Motor neuron (in vitro differentiated cells): Measurements from ENCODE around the gene ANKRD40. TPM values are rescaled to one million over a fixed set of nuclear protein-coding genes. Genes with fewer than 3 reads are reported as not detected.

Experiments used
- ATAC-seq, 8 experiments: fragments of 200-7000 bp; cut with Tn5 transposase; replicated peaks in 6 of 8; 2 replicates each; pipeline ENCODE4 v1.8.0; 2021; ENCODE audit warnings: mild to moderate bottlenecking in 8 of 8, moderate library complexity in 8 of 8
- H3K27ac ChIP-seq, 2 donors: fragments of 250-450 bp; sonication (Bioruptor Pico); 2 replicates each; pipeline ENCODE4 v1.9.0; 2021; ENCODE audit warnings: antibody characterized with exemption in 2 of 2, mild to moderate bottlenecking in 2 of 2, moderate library complexity in 1 of 2
- H3K4me1 ChIP-seq, 2 donors: fragments of 250-450 bp; sonication (Bioruptor Pico); replicated peaks in 1 of 2; 2 replicates each; pipeline ENCODE4 v1.6.1; 2021; ENCODE audit warnings: antibody characterized with exemption in 2 of 2, mild to moderate bottlenecking in 2 of 2, moderate library complexity in 1 of 2
- H3K4me3 ChIP-seq, 5 donors: fragments of 250-450 bp; sonication (Bioruptor Pico); 2 replicates each; pipeline ENCODE4 v1.9.0; 2021; ENCODE audit warnings: antibody characterized with exemption in 5 of 5, mild to moderate bottlenecking in 5 of 5, moderate library complexity in 4 of 5
- WGBS, 10 experiments: fragments of 450-650 bp; shearing (Covaris generic); methylation state at CpG; one replicate each; pipeline ENCODE4 v1.0.0; 2022; 5-methylcytosine and 5-hydroxymethylcytosine counted together
- in situ Hi-C, 9 experiments: fragments of 400-800 bp; cut with MboI; loops; one replicate each; pipeline ENCODE4 v1.15.0; 2021; ENCODE audit warnings: low sequenced_read_pairs in 9 of 9, low pct_unique_long_range_greater_than_20kb in 2 of 9; ENCODE audit not compliant: unreplicated experiment in 9 of 9
- total RNA-seq, 8 experiments: library from RNA; unstranded; fragments of 300-600 nt; gene quantifications; 2 replicates each; pipeline versions ENCODE4 v1.2.3 to v1.2.4, GENCODE V29; 2022

ANKRD40 gene
- total RNA-seq, result 10 to 100 TPM; 12.8 to 43.6 (median 24.7) TPM

- Histone ChIP-seq H3K27ac (peak within 1 kb of the TSS; percentile 93 to 96), H3K4me1 (peaks cover 12 to 19% of the 10 kb centered on the region in 2 donors), H3K4me3 (peak within 1 kb of the TSS; percentile 58 to 95 (median 68))
- in situ Hi-C loops, result no loop called here
- peak; percentile 80 to 94 (median 88) for ATAC-seq
- WGBS, 10 experiments, result 0 to 1% (median 0%) methylated on average over 1 to 18 of the region's 74 CpGs; no CpG with 5 or more reads in 2 of the 10 experiments
Measured at GRCh38 chr17:50707289-50708049, at the start of gene ANKRD40. ANKRD40 (minus strand) TSS chr17:50707914; CDS start chr17:50707654, 260 bp downstream.

- Histone ChIP-seq H3K4me3 (no peak overlapping the region), H3K27ac (no peak overlapping the region), H3K4me1 (no peaks in the 10 kb centered on the region)
- no peak for ATAC-seq
- 0 to 71% (median 50%) methylated on average over 1 to 2 of the region's 2 CpGs; no CpG with 5 or more reads in 1 of the 10 experiments for WGBS, 10 experiments
- in situ Hi-C loops, result no loop called here
Measured at GRCh38 chr17:50754521-50754920, 46.8 kb upstream of the ANKRD40 start.

DNA sequence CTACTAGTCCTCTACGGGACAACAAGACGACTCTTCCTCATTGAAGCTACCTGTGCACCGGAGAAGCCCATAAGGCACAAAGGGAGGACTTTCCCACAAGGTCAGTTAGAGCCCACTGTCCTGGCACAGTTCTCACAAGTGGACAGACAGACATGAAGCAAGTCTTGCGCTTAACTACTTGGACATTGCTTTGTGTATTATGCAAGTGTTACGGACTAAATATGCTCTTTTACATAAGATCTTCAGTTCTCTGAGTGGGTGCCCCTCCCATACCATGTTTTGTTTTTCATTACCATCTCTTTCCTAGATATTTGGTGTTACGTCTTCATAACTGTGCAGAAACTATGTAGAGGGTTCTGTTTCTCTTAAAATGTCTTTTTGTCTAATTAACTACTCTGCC, 41.5 kb upstream of the ANKRD40 start:
- H3K4me3 ChIP-seq, result no peak overlapping the region
- peak in 3 of 8 experiments; percentile 55 to 67 (median 65) for ATAC-seq
- H3K27ac ChIP-seq, result no peak overlapping the region
- WGBS, 10 experiments, result 75 to 100% (median 89%) methylated on average over 1 to 6 of the region's 6 CpGs; no CpG with 5 or more reads in 1 of the 10 experiments
- H3K4me1 ChIP-seq, result no peaks in the 10 kb centered on the region
- in situ Hi-C loops, result no loop called here

GRCh38 chr17:50745631-50746030, 37.9 kb upstream of the ANKRD40 start:
- H3K4me3 ChIP-seq, result no peak overlapping the region
- H3K4me1 ChIP-seq, result no peaks in the 10 kb centered on the region
- in situ Hi-C loops, result no loop called here
- ATAC-seq, result no peak
- WGBS, 10 experiments, result 84 to 98% (median 94%) methylated on average over 7 to 12 of the region's 12 CpGs
- no peak overlapping the region for H3K27ac ChIP-seq

GRCh38 chr17:50739098-50739497, 31.4 kb upstream of the ANKRD40 start:
- Histone ChIP-seq H3K4me3 (no peak overlapping the region), H3K27ac (no peak overlapping the region), H3K4me1 (no peaks in the 10 kb centered on the region)
- WGBS, 10 experiments, result 25 to 68% (median 52%) methylated on average over 1 to 2 of the region's 2 CpGs; no CpG with 5 or more reads in 4 of the 10 experiments
- no peak for ATAC-seq
- in situ Hi-C loops, result no loop called here

- no peak for ATAC-seq
- no peak overlapping the region for H3K4me3 ChIP-seq
- no peak overlapping the region for H3K27ac ChIP-seq
- no peaks in the 10 kb centered on the region for H3K4me1 ChIP-seq
- WGBS, 10 experiments, result 50 to 100% (median 95%) methylated on average over 1 to 2 of the region's 2 CpGs; no CpG with 5 or more reads in 2 of the 10 experiments
- in situ Hi-C loops, result no loop called here
Measured at GRCh38 chr17:50737118-50737698, 29.5 kb upstream of the ANKRD40 start.

GRCh38 chr17:50735287-50735686, 27.6 kb upstream of the ANKRD40 start:
- Histone ChIP-seq H3K27ac (no peak overlapping the region), H3K4me3 (no peak overlapping the region), H3K4me1 (no peaks in the 10 kb centered on the region)
- no peak for ATAC-seq
- in situ Hi-C loops, result no loop called here
- WGBS, 10 experiments, result 56 to 100% (median 91%) methylated on average over 1 to 3 of the region's 3 CpGs; no CpG with 5 or more reads in 1 of the 10 experiments

GRCh38 chr17:50731575-50732460, 24.1 kb upstream of the ANKRD40 start:
- ATAC-seq, result peak in 1 of 8 experiments; percentile 83
- Histone ChIP-seq H3K4me1 (no peaks in the 10 kb centered on the region), H3K4me3 (no peak overlapping the region), H3K27ac (no peak overlapping the region)
- 14 to 100% (median 89%) methylated on average over 1 to 6 of the region's 7 CpGs; no CpG with 5 or more reads in 1 of the 10 experiments for WGBS, 10 experiments
- in situ Hi-C loops, result no loop called here

GRCh38 chr17:50728881-50729765, 21.4 kb upstream of the ANKRD40 start:
- H3K27ac ChIP-seq, result no peak overlapping the region
- no peak overlapping the region for H3K4me3 ChIP-seq
- ATAC-seq, result no peak
- in situ Hi-C loops, result no loop called here
- 55 to 100% (median 88%) methylated on average over 2 to 5 of the region's 5 CpGs for WGBS, 10 experiments
- no peaks in the 10 kb centered on the region for H3K4me1 ChIP-seq

GRCh38 chr17:50728112-50728429, 20.4 kb upstream of the ANKRD40 start:
- WGBS, 10 experiments, result 51 to 100% (median 72%) methylated on average over 1 to 2 of the region's 2 CpGs; no CpG with 5 or more reads in 1 of the 10 experiments
- peaks cover 2 to 3% of the 10 kb centered on the region in 2 donors for H3K4me1 ChIP-seq
- H3K27ac ChIP-seq, result no peak overlapping the region
- ATAC-seq, result no peak
- in situ Hi-C loops, result no loop called here
- H3K4me3 ChIP-seq, result no peak overlapping the region

DNA sequence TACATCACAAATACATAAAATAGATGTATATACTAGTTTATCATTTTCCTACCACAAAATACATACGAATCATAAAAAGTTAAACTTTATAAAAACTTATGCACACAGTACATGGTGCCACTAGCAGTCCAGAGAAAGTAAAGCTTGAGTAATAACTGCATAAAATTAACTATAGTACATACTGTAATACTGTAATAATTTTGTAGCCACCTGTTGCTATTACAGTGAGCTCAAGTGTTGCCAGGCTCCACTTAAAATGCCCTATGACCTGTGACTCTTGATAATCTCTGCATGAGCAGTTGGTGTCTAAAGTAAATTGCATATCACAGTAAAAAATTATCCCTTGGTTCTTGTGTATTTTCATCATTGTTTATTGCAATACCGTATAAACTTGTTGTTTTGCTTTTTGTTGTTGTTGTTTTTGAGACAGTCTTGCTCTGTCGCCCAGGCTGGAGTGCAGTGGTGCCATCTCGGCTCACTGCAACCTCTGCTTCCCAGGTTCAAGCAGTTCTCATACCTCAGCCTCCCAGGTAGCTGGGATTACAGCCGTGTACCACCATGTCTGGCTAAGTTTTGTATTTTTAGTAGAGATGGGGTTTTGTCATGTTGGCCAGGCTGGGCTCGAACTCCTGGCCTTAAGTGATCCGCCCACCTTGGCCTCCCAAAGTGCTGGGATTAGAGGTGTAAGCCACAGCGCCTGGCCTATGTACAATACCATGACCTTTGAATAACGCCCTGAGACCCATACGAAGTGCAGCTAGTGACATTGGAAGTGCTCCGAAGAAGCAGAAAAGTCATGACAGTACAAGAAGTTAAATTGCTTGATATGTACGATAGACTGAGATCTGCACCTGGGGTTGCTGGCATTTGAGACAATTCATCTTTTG, 18.3 kb upstream of the ANKRD40 start:
- WGBS, 10 experiments, result 69 to 100% (median 92%) methylated on average over 4 to 11 of the region's 12 CpGs
- Histone ChIP-seq H3K4me3 (no peak overlapping the region), H3K4me1 (peaks cover 10 to 13% of the 10 kb centered on the region in 2 donors), H3K27ac (no peak overlapping the region)
- in situ Hi-C loops, result no loop called here
- ATAC-seq, result no peak
